Measurements from ENCODE around the gene SH3D19.

Gene SH3D19

GRCh38 chr4:151169223-151169622, 156.2 kb downstream of the SH3D19 start:
- Histone ChIP-seq H3K36me3 (ENCODE audit: control insufficient read depth, insufficient read depth, low read length) (no peaks in the 10 kb centered on the region), H3K4me3 (replicated peaks; ENCODE audit: low read depth, low read length) (no peak overlapping the region), H3K27me3 (replicated peaks; ENCODE audit: control insufficient read depth, insufficient read depth, low read length) (no peaks in the 10 kb centered on the region)
- TF ChIP-seq, protein P1, sequence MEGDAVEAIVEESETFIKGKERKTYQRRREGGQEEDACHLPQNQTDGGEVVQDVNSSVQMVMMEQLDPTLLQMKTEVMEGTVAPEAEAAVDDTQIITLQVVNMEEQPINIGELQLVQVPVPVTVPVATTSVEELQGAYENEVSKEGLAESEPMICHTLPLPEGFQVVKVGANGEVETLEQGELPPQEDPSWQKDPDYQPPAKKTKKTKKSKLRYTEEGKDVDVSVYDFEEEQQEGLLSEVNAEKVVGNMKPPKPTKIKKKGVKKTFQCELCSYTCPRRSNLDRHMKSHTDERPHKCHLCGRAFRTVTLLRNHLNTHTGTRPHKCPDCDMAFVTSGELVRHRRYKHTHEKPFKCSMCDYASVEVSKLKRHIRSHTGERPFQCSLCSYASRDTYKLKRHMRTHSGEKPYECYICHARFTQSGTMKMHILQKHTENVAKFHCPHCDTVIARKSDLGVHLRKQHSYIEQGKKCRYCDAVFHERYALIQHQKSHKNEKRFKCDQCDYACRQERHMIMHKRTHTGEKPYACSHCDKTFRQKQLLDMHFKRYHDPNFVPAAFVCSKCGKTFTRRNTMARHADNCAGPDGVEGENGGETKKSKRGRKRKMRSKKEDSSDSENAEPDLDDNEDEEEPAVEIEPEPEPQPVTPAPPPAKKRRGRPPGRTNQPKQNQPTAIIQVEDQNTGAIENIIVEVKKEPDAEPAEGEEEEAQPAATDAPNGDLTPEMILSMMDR (IDR thresholded peaks at IDR 0.05; ENCODE audit: insufficient read depth, low read length, poor library complexity, severe bottlenecking) = no peak
- no peak for DNase-seq (ENCODE audit: extremely low read depth, insufficient read length)

DNA sequence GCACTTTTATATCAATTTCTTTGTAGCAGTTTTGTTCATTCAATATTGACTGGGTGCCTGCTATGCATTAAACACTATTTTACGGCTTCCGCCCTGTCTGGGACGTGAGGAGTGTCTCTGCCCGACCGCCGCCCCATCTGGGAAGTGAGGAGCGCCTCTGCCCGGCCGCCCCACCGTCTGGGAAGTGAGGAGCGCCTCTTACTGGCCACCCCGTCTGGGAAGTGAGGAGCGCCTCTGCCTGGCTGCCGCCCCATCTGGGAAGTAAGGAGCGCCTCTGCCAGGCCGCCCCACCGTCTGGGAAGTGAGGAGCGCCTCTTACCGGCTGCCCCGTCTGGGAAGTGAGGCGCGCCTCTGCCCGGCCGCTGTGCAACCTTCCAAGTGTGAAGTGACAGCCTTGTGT, 157.8 kb downstream of the SH3D19 start:
- TF ChIP-seq, protein P1 (IDR thresholded peaks at IDR 0.05; ENCODE audit: insufficient read depth, low read length, poor library complexity, severe bottlenecking) = no peak
- no peak overlapping the region for H3K4me3 ChIP-seq (replicated peaks; ENCODE audit: low read depth, low read length)
- H3K36me3 ChIP-seq (ENCODE audit: control insufficient read depth, insufficient read depth, low read length) = no peaks in the 10 kb centered on the region
- DNase-seq (ENCODE audit: extremely low read depth, insufficient read length) = no peak
- H3K27me3 ChIP-seq (replicated peaks; ENCODE audit: control insufficient read depth, insufficient read depth, low read length) = no peaks in the 10 kb centered on the region

GRCh38 chr4:151166636-151167035, 158.8 kb downstream of the SH3D19 start:
- Histone ChIP-seq H3K4me3 (replicated peaks; ENCODE audit: low read depth, low read length) (no peak overlapping the region), H3K36me3 (ENCODE audit: control insufficient read depth, insufficient read depth, low read length) (no peaks in the 10 kb centered on the region), H3K27me3 (replicated peaks; ENCODE audit: control insufficient read depth, insufficient read depth, low read length) (no peaks in the 10 kb centered on the region)
- DNase-seq (ENCODE audit: extremely low read depth, insufficient read length) = no peak
- TF ChIP-seq, protein P1 (IDR thresholded peaks at IDR 0.05; ENCODE audit: insufficient read depth, low read length, poor library complexity, severe bottlenecking) = no peak

DNA sequence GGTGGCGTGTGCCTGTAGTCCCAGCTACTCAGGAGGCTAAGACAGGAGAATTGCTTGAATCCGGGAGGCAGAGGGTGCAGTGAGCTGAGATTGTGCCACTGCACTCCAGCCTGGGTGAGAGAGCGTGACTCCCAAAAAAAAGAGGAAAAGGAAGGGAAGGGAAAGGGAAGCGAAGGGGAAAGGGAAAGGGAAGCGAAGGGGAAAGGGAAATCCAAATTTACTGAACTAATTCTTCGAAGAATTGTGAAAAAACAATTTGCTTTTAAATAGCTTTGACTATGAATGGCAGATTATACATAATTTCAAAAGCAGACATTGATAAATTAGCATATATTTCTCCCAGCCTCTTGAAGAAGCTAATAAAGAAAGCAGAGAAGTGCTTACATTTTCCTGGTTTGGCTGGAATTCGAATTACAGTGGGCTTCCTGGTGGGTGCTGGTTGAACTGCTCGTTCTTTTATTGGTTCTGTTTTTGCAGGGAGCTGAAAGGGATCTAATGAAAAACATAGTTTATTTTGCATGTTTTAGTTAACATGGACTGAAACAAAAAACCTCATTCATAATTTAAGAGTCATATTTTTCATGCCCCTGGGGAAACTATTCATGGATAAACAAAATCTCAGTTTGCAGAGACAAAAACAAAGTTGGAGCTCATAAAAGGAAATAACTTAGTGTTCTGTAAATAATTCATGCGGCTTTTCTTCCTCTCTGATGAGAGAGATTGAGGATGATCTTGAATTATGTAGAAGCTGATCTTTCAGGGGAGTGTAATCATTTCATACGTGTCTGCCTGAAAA, 160.0 kb downstream of the SH3D19 start:
- DNase-seq (ENCODE audit: extremely low read depth, insufficient read length) = no peak
- TF ChIP-seq, protein P1 (IDR thresholded peaks at IDR 0.05; ENCODE audit: insufficient read depth, low read length, poor library complexity, severe bottlenecking) = no peak
- H3K36me3 ChIP-seq (ENCODE audit: control insufficient read depth, insufficient read depth, low read length) = no peaks in the 10 kb centered on the region
- H3K4me3 ChIP-seq (replicated peaks; ENCODE audit: low read depth, low read length) = no peak overlapping the region
- H3K27me3 ChIP-seq (replicated peaks; ENCODE audit: control insufficient read depth, insufficient read depth, low read length) = no peaks in the 10 kb centered on the region

- no peaks in the 10 kb centered on the region for H3K27me3 ChIP-seq (replicated peaks; ENCODE audit: control insufficient read depth, insufficient read depth, low read length)
- no peak for DNase-seq (ENCODE audit: extremely low read depth, insufficient read length)
- H3K36me3 ChIP-seq (ENCODE audit: control insufficient read depth, insufficient read depth, low read length) = no peaks in the 10 kb centered on the region
- TF ChIP-seq, protein P1 (IDR thresholded peaks at IDR 0.05; ENCODE audit: insufficient read depth, low read length, poor library complexity, severe bottlenecking) = no peak
- no peak overlapping the region for H3K4me3 ChIP-seq (replicated peaks; ENCODE audit: low read depth, low read length)
Measured at GRCh38 chr4:151163855-151164254, 161.6 kb downstream of the SH3D19 start.
